ENCODE measurements around the gene FAM131B.

GRCh38 chr7:143363016-143363937, 764 bp upstream of the FAM131B start:
- no peak for TF ChIP-seq EP300 (IDR thresholded peaks at IDR 0.05; ENCODE audit: borderline replicate concordance in 1 of 2, low read depth in 2 of 2, low read length in 2 of 2)
- TF ChIP-seq CTCF (IDR thresholded peaks at IDR 0.05; ENCODE audit: control extremely low read depth in 1 of 3, insufficient read depth in 1 of 3, low read depth in 1 of 3, low read length in 3 of 3): no peak
- TF ChIP-seq EZH2 (IDR thresholded peaks at IDR 0.05; ENCODE audit: low read depth, low read length, severe bottlenecking): no peak
- no peak for TF ChIP-seq RAD21 (IDR thresholded peaks at IDR 0.05 in 1 of 2, conservative IDR thresholded peaks at IDR 0.05 in 1 of 2; ENCODE audit: low read depth in 2 of 2, low read length in 2 of 2)
- TF ChIP-seq MAFK (IDR thresholded peaks at IDR 0.05; ENCODE audit: low read depth, low read length): no peak
- TF ChIP-seq MAX (IDR thresholded peaks at IDR 0.05): no peak
- TF ChIP-seq BCL11A (IDR thresholded peaks at IDR 0.05; ENCODE audit: low read depth in 2 of 2, low read length in 2 of 2): no peak
- TF ChIP-seq TCF12 (IDR thresholded peaks at IDR 0.05; ENCODE audit: low read depth, low read length): no peak
